Esophagus muscularis mucosa (tissue), 4 donors: ENCODE measurements around the gene CLEC16A.

ENCODE experiments used
- EP300 ChIP-seq: sonication (generic); formaldehyde crosslinking; IDR thresholded peaks from one replicate; pipeline ENCODE4 v1.6.1; 2017; ENCODE audit warnings: antibody characterized with exemption
- POLR2A ChIP-seq: fragments of 450-650 bp; IDR thresholded peaks from one replicate; pipeline ENCODE4 v1.6.1; 2017; ENCODE audit warnings: antibody characterized with exemption, moderate library complexity, mild to moderate bottlenecking, low read depth
- POLR2AphosphoS5 ChIP-seq, 2 donors: sonication (generic); formaldehyde crosslinking; IDR thresholded peaks; one replicate each; pipeline ENCODE4 v1.6.1; 2017; ENCODE audit warnings: antibody characterized with exemption in 2 of 2
- TF ChIP-seq, protein P1 (sequence below), 3 experiments: fragments of 200-600 bp in 2 of 3; fragments of 450-650 bp in 1 of 3; sonication (generic) in 2 of 3; IDR thresholded peaks; one replicate each; pipeline ENCODE4 v1.5.1; 2017 to 2019; ENCODE audit warnings: antibody characterized with exemption in 3 of 3, mild to moderate bottlenecking in 2 of 3, moderate library complexity in 1 of 3

DNA sequence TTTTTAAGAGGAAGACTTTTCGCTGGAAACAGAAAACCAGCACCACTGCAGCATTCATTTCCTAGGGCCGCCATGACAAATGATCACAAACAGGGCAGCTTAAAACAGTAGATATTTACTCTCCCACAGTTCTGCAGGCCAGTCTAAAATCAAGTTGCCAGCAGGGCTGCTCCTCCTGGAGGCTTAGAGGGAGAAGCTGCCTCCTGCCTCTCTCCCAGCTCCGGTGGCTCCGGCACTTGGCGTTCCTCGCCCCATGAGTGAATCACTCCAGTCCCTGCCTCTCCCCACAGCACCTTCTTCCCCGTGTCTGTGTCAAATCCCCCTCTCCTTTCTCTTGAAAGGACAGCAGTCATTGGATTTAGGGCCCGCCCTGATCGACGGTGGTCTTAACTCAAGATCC, 239.6 kb downstream of the CLEC16A start:
- no peak for TF ChIP-seq POLR2A
- no peak for TF ChIP-seq POLR2AphosphoS5 (IDR thresholded peaks at IDR 0.05)
- TF ChIP-seq, protein P1, sequence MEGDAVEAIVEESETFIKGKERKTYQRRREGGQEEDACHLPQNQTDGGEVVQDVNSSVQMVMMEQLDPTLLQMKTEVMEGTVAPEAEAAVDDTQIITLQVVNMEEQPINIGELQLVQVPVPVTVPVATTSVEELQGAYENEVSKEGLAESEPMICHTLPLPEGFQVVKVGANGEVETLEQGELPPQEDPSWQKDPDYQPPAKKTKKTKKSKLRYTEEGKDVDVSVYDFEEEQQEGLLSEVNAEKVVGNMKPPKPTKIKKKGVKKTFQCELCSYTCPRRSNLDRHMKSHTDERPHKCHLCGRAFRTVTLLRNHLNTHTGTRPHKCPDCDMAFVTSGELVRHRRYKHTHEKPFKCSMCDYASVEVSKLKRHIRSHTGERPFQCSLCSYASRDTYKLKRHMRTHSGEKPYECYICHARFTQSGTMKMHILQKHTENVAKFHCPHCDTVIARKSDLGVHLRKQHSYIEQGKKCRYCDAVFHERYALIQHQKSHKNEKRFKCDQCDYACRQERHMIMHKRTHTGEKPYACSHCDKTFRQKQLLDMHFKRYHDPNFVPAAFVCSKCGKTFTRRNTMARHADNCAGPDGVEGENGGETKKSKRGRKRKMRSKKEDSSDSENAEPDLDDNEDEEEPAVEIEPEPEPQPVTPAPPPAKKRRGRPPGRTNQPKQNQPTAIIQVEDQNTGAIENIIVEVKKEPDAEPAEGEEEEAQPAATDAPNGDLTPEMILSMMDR (IDR thresholded peaks at IDR 0.05), result no peak
- TF ChIP-seq EP300, result no peak
